Measurements from ENCODE around the gene GNG10.
"Not testable (repeated sequence)": the region's sequence is repeated elsewhere in the genome, so short reads cannot be mapped to it uniquely, and the experiment has no call there.

The GNG10 gene

DNA sequence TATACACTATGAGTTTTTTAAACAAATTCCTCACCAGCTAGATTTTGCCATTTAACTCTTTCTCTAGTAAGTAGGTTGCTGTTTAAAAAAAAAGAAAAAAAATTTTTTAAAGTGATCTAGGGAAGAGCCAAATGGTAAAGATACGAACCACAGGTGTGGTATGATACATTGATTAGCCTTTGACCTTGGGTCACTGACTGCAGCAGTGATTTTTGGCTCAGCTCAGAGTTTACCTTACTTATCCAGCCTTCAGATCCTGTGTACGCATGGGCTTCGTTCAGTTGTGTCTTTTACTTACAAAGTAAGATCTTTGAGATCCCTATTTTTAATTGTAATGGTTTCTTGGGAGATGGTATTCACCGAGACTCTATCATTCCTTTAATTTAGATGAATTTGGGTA, 12.4 kb upstream of the GNG10 start:
- FAIRE-seq = no peak
- no peak for DNase-seq (ENCODE audit: low spot score)

DNA sequence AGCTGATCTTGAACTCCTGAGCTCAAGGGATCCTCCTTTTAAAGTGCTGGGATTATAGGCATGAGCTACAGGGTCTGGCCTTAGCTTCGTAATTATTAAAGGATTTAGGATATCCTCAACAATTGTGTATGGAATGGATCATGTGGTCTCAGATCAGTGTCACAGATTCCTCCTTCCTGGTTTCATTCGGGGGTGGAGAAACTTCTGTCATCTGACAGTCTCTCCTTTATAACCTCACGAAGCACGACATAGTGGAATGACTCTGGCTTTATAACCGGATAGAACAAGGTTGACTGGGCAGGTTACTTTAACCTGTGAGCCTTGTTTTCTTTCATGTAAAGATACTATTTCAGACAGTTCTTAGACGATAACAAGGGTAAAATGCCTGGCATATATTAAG, 4.4 kb upstream of the GNG10 start:
- FAIRE-seq (no peak), DNase-seq (ENCODE audit: low spot score) (no peak)

DNA sequence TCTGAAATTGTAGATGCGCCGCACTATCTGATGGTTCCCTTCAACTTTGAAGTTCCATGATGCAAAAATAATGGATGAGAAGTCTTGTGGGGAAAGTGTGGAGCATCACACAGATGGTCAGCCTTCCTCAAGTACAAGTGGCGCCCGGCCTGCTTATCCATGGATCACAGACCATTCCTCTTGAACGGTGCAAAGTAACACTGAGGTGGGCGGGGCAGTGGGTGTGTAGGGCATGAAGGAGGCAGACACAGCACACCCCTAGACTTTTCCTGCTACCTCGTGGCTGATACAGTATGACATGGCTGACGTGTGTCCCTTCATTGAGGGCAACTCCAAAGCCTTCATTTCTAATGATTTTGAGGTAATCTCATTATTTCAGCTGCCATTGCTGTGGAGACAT, 2.5 kb upstream of the GNG10 start:
- FAIRE-seq = no peak
- DNase-seq (ENCODE audit: low spot score) = no peak

DNA sequence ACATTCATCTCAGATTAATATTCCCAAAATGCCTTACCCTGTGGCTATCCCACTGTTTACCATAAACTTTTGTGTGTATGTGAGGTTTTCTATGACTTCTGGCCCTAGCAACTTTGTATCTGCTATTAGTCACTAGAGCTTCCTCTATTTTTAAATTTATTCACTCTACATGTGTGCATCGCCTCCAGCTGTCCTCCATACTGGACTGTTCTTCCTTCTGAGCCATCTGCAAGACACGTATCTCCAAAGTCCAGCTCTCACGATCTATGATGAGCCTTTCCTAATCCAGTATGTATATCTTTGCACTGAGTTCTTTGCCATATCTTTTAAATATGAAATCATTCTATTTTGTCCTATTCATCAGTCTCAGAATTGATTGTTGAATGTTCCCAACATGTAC, 1.7 kb upstream of the GNG10 start:
- no peak for FAIRE-seq

DNA sequence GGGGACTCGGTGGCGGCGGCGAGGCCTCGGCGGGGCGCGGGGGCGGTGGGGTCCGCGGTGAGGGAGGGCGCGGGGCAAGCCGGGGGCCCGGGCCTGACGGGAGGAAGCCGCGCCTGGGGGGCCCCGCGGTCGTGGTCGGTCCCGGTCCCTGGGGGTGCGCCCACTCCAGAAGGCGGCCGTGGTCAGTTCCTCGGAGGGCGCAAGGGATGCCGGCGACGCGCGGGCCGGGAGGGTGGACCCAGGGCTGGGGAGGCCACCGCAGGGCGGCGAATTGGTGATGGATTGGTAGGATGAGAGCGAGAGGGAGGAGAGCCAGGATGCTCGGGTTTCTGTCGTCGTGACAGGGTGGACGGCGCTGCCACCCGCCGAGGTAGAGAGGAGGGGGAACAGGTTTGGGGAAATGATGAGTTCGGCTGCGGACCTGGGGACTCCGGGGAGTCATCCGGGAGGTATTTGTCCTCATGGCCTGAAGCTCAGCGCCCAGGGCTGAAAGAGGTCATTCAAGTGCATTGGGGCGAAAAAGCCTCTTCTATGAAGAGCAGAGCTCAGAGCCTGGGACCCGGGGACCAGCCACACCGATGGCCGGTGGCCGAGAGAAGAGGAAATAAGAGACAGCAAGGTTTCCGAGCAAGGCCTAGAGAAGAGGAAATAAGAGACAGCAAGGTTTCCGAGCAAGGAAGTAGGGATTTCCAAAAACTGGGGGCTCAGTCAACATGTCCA, 557 bp downstream of the GNG10 start:
- DNase-seq (ENCODE audit: low spot score) = peak; percentile 59
- FAIRE-seq = no peak

More for the DNA sequence above, 1.7 kb upstream of the GNG10 start:
- no peak for DNase-seq (ENCODE audit: low spot score)

DNA sequence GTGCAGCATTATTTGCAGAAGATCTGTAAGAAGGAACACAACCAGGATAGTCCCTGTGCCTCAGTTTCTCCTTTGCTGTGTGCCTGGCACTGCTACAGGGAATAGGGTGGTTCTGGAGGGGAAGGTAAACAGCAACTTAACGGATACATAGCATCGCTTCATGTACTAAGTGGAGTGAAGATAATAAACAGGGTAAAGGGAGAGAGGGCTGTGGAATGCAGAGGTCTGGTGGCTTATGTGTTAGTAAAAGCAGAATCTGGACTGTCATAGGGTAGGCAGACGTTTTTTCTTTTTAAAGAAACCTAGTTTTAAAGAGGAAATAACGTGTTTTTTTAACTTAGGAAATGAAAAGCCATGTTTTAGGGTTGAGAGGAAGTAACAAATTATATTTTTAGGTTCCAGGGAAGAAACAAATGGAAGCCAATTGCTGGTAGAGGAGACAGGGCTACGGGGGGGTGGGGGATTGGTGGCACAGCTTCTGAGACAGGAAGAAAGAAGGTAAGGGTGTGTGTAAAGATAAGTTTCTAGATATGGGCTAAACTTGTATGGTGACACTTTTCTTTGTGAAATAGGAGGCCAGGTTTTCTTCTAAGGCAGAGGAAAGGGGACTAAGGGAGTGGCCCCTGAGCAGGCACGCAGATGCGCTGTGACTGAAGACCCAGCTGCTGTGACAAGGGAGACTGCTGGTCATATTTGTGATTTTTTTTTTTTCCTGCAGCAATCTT, 1.3 kb downstream of the GNG10 start:
- DNase-seq (ENCODE audit: low spot score) = no peak
- no peak for FAIRE-seq

DNA sequence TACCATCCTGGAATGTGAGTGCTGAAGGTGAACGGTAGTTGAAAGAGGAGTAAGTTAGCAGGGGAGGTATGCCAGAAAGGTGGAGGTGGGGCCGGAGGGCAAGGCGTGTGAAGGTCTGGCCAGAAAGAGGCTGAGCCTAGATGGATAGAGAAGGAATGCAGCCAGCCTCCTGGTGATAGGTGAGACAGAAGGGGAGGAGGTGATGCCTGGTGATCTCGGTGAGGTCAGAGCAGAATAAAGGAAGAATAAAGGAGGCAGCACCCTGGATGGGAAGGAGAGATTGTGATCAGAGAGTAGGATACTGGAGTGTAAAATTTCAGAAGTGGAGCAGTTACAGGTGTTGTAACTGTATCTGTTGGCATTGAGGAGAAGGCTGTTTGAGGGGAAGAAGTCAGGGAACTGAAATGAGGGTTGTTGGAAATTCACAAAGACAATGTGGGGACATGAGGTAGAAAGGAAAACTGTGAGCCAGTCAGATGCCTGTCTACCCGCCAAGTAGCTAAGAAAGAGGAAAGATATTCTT, 2.0 kb downstream of the GNG10 start:
- no peak for FAIRE-seq
- no peak for DNase-seq (ENCODE audit: low spot score)

DNA sequence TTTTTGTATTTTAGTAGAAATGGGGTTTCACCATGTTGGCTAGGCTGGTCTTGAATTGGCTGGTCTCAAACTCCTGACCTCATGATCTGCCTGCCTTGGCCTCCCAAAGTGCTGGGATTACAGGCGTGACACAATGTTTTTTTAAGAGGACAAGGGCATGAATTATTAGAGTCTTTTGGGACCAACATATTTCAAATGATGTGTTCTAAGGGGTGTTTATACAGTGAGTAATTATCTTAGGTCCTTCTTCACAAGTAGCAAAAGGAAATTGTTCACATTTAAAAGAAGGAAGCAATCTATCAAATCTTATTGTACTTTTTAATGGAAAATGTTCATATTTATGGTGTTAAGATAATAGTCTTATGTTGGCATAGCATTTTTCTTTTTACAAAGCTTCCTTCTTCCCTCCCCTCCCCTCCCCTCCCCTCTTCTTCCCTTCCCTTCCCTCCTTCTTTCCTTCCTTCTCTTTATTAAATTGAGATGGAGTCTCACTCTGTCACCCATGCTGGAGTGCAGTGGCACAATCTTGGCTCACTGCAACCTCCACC, 6.7 kb downstream of the GNG10 start:
- DNase-seq (ENCODE audit: low spot score) (no peak), FAIRE-seq (no peak)

DNA sequence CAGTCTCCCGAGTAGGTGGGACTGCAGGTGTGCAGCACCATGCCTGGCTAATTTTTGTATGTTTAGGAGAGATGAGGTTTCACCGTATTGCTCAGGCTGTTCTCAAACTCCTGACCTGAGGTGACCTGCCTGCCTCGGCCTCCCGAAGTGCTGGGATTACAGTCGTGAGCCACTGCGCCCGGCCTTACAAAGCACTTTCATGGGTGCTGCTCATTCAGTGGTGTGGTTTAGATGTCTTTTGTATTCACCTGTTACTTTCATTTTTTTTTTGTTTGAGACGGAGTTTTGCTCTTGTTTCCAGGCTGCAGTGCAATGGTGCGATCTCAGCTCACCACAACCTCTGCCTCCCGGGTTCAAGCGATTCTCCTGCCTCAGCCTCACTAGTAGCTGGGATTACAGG, 7.2 kb downstream of the GNG10 start:
- not testable (repeated sequence) for FAIRE-seq; DNase-seq (ENCODE audit: low spot score)

DNA sequence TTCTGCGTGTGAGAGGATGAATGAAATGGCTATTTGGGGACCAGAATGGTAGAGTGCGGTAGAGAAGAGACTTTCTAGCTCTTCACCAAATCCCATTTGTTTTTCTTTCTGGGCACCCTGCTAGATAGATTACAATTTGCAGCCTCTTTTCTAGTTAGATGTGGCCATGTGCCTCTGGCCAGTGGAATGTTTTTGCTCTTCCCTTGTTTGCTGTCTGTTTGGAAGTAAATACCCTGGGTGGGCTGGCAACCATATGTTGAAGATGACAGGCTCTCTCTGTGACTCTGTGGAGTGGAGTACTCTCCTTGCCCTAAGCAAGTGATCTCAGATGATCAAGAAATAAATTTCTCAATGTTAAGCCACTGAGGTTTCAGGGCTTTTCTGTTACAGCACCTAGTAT, 12.9 kb downstream of the GNG10 start:
- FAIRE-seq (no peak), DNase-seq (ENCODE audit: low spot score) (no peak)

DNA sequence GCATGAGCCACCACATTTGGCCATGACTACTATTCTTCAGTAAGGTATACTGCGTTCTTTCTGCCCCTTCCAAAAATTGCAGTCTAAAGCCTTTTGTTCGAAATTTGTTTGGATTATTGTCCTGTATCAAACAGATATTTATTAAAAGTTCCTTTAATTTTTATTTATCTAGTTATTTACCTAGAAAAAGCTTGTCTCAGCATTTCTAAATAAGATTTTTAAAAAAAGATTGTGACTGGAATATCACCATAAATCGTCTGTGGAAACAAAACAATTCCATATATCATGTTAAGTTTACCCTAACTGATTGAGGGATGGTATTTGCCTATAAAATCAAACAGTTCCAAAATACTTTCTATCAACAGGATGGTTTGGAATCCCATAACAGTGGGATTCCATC, 14.7 kb downstream of the GNG10 start:
- FAIRE-seq = no peak
- no peak for DNase-seq (ENCODE audit: low spot score)

DNA sequence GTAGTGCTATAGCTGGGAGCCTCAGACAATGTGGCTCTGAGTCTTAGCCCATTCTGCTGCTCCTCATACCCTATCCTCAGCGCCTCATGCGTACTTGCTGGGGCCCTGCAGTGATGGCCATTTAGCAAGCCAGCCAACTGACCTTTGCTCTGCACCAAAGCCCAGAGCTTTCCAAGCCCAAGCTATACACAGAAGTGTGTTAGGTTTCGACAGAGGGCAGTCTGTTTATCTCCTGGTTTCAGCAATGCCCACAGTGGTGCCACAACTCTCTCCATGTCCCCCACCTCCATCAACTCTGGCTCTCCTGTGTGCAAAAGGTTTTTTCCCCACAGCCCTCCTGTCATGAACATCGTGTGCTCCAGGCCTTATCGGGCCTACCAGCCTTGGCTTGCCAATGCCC, 16.9 kb downstream of the GNG10 start:
- FAIRE-seq (no peak), DNase-seq (ENCODE audit: low spot score) (no peak)

DNA sequence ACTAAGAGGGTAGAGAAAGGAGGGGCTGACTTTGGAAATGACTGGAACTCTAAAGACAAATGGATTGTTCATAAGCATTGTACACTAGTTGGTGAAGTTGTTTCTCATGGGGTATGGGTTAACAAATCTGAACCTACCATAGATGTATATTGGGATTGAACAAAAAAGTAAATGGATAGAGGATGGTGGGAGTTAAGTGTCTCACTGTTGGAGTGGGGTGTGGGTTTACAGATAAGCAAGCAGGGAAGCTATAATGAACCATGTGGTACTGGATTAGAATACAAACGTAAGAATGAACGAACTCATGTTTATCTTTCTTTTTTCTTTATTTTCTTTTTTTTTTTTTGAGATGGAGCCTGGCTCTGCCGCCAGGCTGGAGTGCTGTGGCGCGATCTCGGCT, 17.8 kb downstream of the GNG10 start:
- DNase-seq (ENCODE audit: low spot score) (no peak), FAIRE-seq (no peak)

DNA sequence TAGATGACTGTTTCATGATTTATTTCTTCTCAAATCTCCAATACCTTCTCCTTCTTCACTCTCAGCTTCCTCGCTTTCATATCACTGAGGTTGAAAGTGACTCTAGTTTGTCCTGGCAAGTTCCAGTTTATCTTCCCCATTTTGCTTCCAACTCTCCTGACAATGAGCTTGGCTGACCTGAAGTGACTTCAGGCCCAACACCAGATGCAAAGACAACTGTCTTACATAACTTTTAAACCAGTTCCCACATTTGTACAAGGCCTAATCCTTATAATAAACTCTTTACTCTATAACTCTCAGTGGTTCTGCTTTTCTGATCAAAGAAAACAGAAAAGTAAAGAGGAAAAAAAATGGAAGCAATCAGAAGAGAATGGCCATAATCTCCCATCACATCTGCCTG, 22.0 kb downstream of the GNG10 start:
- DNase-seq (ENCODE audit: low spot score) (no peak), FAIRE-seq (no peak)

DNA sequence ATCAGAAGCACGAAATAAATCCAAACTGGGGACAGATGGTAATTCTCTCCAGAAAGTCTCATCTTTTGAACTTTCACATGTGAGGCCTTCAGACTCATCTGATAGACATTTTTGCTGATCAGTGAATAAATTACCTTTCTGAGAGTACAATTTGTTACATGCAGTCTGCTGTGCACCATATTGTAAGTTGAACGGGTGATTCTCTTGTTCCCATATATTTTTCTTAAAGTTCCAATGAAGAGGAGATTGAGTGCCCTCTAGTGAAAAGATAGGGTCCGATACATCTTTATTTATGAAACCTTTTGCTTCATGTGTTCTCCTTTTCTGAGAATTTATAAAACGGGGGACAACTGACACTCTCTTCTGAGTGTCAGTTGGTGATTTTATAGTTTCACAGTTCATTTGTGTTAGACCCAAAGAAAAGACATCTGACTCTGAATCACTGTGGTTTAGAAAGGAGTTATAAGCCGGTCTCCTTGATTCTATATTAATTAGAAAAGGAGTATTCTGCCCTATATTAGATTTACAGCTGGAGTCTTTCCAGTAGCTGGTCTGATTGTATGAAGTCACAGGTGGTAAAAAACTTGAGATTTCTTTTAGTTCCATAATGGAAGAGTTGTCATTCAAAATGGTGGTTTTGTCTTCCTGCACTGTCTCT, 30.4 kb downstream of the GNG10 start:
- no peak for FAIRE-seq
- DNase-seq (ENCODE audit: low spot score) = no peak

DNA sequence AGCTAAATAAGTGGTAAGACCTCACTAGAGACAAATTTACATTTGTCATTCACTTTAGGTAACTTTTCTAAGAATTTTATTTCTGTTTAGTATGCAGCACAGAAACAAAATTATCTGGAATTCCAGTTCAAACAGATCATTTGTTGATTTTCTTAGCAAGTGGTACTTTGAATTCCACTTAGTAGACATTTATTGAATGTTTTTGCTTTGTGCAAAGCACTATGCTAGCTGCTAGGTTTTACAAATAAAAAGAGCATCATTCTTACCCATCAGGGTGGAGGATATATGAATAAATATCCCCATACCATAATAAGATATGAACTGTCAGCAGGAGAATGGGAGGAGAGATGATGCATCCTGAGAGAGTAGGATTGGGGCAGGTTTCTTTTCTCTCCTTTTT, 35.4 kb downstream of the GNG10 start:
- FAIRE-seq = no peak
- DNase-seq (ENCODE audit: low spot score) = no peak

DNA sequence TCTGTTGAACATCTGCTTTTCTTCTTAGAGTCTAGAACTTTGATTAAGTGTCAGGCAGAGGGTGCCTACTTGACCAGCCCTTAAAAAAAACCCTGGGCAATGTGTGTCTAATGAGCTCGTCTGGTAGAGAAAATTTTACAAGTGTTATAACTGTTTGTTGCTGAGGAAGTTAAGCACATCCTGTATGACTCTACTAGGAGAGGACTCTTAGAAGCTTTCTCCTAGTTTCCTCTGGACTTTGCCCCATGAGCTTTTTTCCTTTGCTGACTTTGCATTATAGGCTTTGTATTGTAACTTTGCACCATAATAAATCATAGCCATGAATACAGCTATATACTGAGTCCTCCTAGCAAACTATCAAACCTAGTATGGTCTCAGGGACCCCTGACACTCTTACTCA, 39.4 kb downstream of the GNG10 start:
- DNase-seq (ENCODE audit: low spot score) = no peak
- FAIRE-seq = no peak

DNA sequence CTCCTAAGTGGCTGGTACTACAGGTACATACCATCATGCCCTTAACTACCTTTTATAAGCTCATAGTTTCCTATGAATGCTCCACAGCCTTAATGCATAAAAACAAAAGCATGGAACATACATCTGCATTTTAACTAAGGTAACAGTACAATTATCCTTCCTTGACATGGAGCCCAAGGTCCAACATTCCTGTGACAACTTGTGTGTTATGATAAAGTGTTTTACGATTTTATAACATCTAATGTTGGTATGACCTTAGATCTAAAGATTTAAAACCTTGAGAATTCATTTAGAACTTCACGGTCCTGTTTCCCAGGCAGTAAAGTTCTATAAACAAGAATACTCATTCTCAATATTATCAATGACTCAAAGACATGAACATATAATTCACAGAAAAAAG, 43.1 kb downstream of the GNG10 start:
- DNase-seq (ENCODE audit: low spot score) (no peak), FAIRE-seq (no peak)

DNA sequence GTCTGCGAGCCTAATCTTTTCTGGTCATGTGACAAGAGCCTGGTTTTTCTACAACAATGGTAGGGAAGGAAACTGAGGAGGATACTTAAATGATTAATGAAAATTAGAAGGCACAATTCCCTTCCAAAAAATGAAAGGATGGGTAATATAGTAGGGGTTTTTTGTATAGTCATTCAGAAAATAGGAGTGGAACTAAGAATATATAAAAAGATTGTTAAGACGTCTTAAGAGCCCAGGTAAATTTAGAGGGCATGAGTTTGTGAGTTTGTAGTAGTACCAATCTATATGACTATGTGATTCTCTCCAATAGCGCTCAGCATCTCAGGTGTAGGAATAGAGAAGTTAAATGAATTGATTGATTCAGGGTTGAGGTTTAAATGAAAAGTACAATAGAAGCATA, 50.1 kb downstream of the GNG10 start:
- FAIRE-seq = no peak
- no peak for DNase-seq (ENCODE audit: low spot score)

DNA sequence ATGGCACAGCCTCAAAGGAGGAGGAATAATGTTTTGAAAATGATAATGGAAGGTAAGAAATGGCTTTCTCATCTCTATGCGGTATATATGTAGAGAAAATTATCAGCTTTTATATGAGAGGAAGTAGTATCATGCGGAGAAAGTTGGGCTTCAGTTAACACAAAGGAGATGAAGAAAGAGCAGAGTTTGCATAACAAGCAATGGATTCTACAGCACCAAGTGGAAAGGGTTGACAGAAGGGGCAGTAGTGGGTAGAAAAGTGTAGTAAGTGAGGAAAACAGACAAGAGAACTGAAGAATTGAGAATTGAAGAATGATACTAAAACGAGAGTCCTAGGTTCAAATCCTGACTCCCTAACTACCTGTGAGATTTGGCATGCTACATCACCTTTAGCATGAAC, 51.0 kb downstream of the GNG10 start:
- FAIRE-seq (no peak), DNase-seq (ENCODE audit: low spot score) (no peak)

DNA sequence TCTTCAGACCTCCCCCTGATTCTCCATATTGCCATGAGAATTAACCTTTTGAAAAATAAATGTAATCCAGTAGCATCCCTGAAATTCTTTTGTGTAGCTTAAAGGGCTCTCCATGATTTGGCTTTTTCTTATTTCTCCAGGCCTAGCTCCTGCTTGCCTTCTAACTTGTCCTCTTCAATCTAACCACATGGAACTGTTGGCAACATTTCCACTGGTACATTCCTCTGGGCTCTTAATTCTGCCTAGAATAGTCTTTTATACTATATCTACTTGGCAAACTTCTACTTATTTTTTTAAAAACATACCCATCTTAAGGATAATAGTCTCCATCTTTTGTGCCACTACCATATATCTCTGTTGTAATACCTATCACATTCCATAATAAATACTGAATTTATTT, 54.1 kb downstream of the GNG10 start:
- FAIRE-seq (no peak), DNase-seq (ENCODE audit: low spot score) (no peak)

DNA sequence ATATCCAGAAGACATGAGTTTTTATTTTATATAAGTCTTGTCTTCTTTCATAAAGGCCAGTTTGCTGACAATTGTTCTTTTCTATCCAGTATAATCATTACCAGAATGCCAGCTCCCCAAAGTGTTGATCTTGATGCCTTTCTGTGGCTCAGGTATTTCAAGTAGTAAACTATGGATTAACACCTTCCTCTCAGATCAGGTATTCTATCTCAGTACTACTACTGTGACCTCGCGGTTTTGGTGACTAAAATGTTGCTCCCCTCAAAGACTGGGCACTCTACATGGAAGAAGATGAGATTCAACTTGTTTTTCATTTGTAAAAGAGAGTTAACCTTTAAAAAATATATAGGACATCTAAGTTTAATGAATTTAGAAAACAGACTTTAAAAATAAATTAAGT, 58.1 kb downstream of the GNG10 start:
- FAIRE-seq (no peak), DNase-seq (ENCODE audit: low spot score) (no peak)
